ENCODE results near the gene WRAP53.

GRCh38 chr17:7651665-7652387, 36.5 kb upstream of the WRAP53 start:
- TF ChIP-seq, protein P1, sequence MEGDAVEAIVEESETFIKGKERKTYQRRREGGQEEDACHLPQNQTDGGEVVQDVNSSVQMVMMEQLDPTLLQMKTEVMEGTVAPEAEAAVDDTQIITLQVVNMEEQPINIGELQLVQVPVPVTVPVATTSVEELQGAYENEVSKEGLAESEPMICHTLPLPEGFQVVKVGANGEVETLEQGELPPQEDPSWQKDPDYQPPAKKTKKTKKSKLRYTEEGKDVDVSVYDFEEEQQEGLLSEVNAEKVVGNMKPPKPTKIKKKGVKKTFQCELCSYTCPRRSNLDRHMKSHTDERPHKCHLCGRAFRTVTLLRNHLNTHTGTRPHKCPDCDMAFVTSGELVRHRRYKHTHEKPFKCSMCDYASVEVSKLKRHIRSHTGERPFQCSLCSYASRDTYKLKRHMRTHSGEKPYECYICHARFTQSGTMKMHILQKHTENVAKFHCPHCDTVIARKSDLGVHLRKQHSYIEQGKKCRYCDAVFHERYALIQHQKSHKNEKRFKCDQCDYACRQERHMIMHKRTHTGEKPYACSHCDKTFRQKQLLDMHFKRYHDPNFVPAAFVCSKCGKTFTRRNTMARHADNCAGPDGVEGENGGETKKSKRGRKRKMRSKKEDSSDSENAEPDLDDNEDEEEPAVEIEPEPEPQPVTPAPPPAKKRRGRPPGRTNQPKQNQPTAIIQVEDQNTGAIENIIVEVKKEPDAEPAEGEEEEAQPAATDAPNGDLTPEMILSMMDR (IDR thresholded peaks at IDR 0.05): no peak
- no peak for TF ChIP-seq POLR2A (IDR thresholded peaks at IDR 0.05)
